Medulla oblongata (tissue), 1 donor: Measurements from ENCODE around the gene SPINT2.
A peak's percentile ranks its signal among the peaks of the same experiment; 100 is the strongest.

ENCODE experiments used
- DNase-seq: peaks from one replicate; pipeline ENCODE4 v3.0.0-alpha.2; 2015; ENCODE audit errors: extremely low spot score

SPINT2 gene

GRCh38 chr19:38294090-38294489, 29.7 kb downstream of the SPINT2 start:
- DNase-seq, result peak; percentile 72

- DNase-seq, result no peak
These were observed 34.7 kb downstream of the SPINT2 start for GRCh38 chr19:38298821-38299680.

GRCh38 chr19:38303517-38304351, 39.4 kb downstream of the SPINT2 start, which contains the start of gene C19orf33:
Gene C19orf33 (plus strand): TSS chr19:38304251. CDS start chr19:38304262, 11 bp downstream.
- DNase-seq, result no peak

- no peak for DNase-seq
These were observed 40.0 kb downstream of the SPINT2 start for GRCh38 chr19:38304352-38304865.

GRCh38 chr19:38304866-38305429, 40.6 kb downstream of the SPINT2 start:
- DNase-seq, result no peak

- no peak for DNase-seq
These were observed 41.9 kb downstream of the SPINT2 start for GRCh38 chr19:38306236-38306635.

GRCh38 chr19:38307076-38307475, 42.7 kb downstream of the SPINT2 start:
- DNase-seq, result no peak

- DNase-seq, result no peak
These were observed 43.2 kb downstream of the SPINT2 start for GRCh38 chr19:38307597-38307996.

- DNase-seq, result no peak
These were observed 43.8 kb downstream of the SPINT2 start for GRCh38 chr19:38308006-38308766.

GRCh38 chr19:38308926-38309614, 44.7 kb downstream of the SPINT2 start:
- no peak for DNase-seq

- DNase-seq, result no peak
These were observed 45.4 kb downstream of the SPINT2 start for GRCh38 chr19:38309615-38310278.

- no peak for DNase-seq
These were observed 45.9 kb downstream of the SPINT2 start for GRCh38 chr19:38310279-38310670.

GRCh38 chr19:38310986-38311385, 46.6 kb downstream of the SPINT2 start:
- DNase-seq, result no peak

GRCh38 chr19:38315657-38316476, 51.5 kb downstream of the SPINT2 start, which contains the start of gene YIF1B:
Gene YIF1B (minus strand): TSS chr19:38315947. CDS start chr19:38315917, 30 bp downstream.
- DNase-seq, result peak; percentile 98

- DNase-seq, result no peak
These were observed 52.2 kb downstream of the SPINT2 start for GRCh38 chr19:38316477-38317067.

GRCh38 chr19:38317104-38317612, 52.8 kb downstream of the SPINT2 start:
- peak; percentile 57 for DNase-seq

GRCh38 chr19:38318660-38319059, 54.3 kb downstream of the SPINT2 start:
- no peak for DNase-seq

GRCh38 chr19:38319421-38320258, 55.3 kb downstream of the SPINT2 start, which contains the start of gene KCNK6:
Gene KCNK6 (plus strand): TSS chr19:38319845. CDS start chr19:38319951, 106 bp downstream.
- DNase-seq, result no peak
